Cardiac muscle cell (in vitro differentiated cells and primary cell): Measurements from ENCODE around the gene PI4KB. TPM values are rescaled to one million over a fixed set of nuclear protein-coding genes. Genes with fewer than 3 reads are reported as not detected.
A peak's percentile ranks its signal among the peaks of the same experiment; 100 is the strongest.
"Not testable (repeated sequence)": the region's sequence is repeated elsewhere in the genome, so short reads cannot be mapped to it uniquely, and the experiment has no call there.

Experiments
- DNase-seq, 2 donors: peaks; one replicate each; pipeline versions ENCODE4 v3.0.0 to v3.0.0-alpha.2; 2010 to 2017; ENCODE audit warnings: low read depth in 1 of 2, low spot score in 1 of 2
- H3K27ac ChIP-seq: fragments of 200-600 bp; sonication (generic); 2 replicates; pipeline ENCODE4 v1.5.1; 2016
- H3K27me3 ChIP-seq: fragments of 200-600 bp; sonication (generic); 2 replicates; pipeline ENCODE4 v1.6.0; 2016; ENCODE audit warnings: control low read depth
- H3K36me3 ChIP-seq: fragments of 200-600 bp; sonication (generic); 2 replicates; pipeline ENCODE4 v1.5.1; 2016; ENCODE audit warnings: control low read depth
- H3K4me1 ChIP-seq: fragments of 200-600 bp; sonication (generic); 2 replicates; pipeline ENCODE4 v1.8.1; 2017; ENCODE audit warnings: low read depth, mild to moderate bottlenecking, mixed run types
- H3K4me3 ChIP-seq: fragments of 200-600 bp; sonication (generic); 2 replicates; pipeline ENCODE4 v1.5.1; 2016; ENCODE audit warnings: mild to moderate bottlenecking
- H3K9me3 ChIP-seq: fragments of 200-600 bp; sonication (generic); 2 replicates; pipeline ENCODE4 v1.5.1; 2017; ENCODE audit warnings: low read depth, mild to moderate bottlenecking, control low read depth
- polyA plus RNA-seq: library from polyadenylated mRNA; unstranded; fragments of >200 nt; fragmentation: Nextera tagmentation; extraction: Ambion mirVana; gene quantifications from 2 replicates; pipeline ENCODE4 v1.2.1, GENCODE V29; 2016
- total RNA-seq: library from RNA; depleted of rRNA; stranded (reverse); fragments of >200 nt; gene quantifications from 2 replicates; pipeline ENCODE4 v1.2.3, GENCODE V29; 2016
- TF ChIP-seq, protein P1 (sequence below): IDR thresholded peaks from 2 replicates; pipeline ENCODE4 v1.5.1; 2012; ENCODE audit warnings: low read depth, mild to moderate bottlenecking, low read length

PI4KB gene
- total and polyA plus RNA-seq, 2 experiments from 2014 or later = 46.0 to 53.5 TPM

DNA sequence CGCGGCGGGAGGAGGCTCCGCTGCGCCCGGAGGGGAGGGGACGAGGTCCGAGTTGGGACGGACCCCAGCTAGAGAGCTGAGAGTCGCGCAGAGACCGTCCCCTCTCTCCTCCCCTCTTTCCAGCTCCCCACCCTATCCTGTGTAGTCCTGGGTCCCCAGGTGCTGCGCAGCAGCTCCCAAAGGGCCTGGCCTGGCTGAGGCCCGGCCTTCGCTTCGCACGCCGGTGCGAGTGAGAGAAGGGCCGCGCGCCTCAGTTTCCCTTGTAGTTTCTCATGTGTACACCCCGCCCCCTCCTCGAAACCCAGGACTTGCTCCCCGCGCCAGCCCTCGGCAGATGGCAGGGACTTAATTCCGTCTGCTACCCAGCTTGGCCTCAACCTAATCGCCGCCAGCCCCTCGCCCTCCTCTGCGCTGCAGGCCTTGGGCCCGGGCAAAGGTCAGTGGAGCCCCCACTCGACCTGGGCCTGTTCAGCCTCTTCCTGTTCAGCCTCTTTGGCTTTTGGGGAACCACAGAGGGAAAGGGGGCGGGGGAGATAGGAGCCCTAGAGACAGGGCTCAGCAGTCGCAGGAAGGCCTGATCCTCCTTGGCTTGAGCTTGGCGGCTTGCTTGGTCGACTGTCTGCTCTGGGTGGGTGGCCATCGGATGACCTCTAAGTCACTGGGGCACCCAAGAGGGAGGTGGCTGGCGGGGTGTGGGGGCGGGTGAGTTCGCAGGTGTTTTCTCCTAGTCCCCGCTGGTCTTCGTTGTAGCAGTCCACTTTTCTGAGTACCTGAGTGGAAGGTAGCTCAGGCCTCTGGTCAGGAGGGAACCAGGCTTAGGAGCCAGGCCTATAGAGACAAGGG, 44.1 kb downstream of the PI4KB start:
- Histone ChIP-seq H3K4me1 (peaks cover 10% of the 10 kb centered on the region), H3K4me3 (peak overlapping the region; percentile 82), H3K27ac (peak overlapping the region; percentile 88), H3K9me3 (no peaks in the 10 kb centered on the region), H3K36me3 (peaks cover 8% of the 10 kb centered on the region), H3K27me3 (no peaks in the 10 kb centered on the region)
- peak; percentile 15 to 58 for DNase-seq
- TF ChIP-seq, protein P1, sequence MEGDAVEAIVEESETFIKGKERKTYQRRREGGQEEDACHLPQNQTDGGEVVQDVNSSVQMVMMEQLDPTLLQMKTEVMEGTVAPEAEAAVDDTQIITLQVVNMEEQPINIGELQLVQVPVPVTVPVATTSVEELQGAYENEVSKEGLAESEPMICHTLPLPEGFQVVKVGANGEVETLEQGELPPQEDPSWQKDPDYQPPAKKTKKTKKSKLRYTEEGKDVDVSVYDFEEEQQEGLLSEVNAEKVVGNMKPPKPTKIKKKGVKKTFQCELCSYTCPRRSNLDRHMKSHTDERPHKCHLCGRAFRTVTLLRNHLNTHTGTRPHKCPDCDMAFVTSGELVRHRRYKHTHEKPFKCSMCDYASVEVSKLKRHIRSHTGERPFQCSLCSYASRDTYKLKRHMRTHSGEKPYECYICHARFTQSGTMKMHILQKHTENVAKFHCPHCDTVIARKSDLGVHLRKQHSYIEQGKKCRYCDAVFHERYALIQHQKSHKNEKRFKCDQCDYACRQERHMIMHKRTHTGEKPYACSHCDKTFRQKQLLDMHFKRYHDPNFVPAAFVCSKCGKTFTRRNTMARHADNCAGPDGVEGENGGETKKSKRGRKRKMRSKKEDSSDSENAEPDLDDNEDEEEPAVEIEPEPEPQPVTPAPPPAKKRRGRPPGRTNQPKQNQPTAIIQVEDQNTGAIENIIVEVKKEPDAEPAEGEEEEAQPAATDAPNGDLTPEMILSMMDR = no peak

DNA sequence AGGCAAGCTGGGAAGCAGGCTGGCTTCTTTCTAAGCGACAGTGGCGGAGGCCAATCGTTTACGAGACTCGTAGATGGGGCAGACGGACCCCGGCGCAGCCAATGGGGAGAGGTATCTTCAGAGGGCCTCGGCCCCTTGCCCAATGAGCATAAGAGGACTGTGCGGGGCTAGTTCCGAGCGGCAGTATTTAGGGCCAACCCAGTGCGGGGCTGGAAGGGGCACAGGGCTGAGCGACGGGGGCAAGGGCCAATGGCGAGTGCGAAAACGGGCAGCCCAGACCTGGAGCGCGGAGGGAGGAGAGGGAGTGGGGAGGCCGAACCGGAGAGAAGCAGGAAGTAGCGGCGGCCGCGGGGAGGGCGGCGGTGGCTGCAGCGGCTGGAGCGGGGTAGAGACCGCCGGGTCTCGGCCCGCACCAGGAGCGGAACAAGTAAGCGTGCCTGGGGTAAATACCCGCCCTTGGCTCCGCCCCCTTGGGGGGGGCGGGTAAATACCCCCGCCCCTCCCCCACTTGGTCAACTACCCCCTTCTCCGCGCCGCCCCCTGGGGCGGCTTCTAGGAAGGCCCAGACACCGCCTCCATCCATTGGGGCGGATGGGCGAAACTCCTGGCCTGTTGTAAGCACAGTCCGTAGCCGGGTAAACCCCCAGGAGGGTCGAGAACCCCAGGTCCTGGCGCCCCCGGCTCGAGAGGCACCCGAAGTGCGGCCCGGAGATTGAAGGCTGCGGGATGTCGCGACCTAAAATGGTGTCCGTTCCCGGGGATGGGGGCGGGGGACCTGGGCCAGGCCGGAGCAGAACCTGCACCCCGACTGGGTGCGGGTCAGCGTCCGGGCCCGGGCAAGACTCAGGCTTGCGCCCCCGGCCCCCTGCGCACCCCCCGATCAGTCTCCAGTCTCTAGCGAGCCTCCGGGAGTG, 45.0 kb downstream of the PI4KB start, which contains the start of gene ZNF687:
TSS of gene ZNF687 (plus strand) at position 331 of the 914 bp plus-strand sequence. CDS start 3,993 bp downstream, outside the sequence.
- H3K27ac ChIP-seq = peak within 1 kb of the TSS; percentile 98
- H3K36me3 ChIP-seq = peaks cover 8% of the 10 kb centered on the region
- TF ChIP-seq, protein P1 = no peak
- H3K4me1 ChIP-seq = peaks cover 10% of the 10 kb centered on the region
- DNase-seq = peak; percentile 100
- no peaks in the 10 kb centered on the region for H3K9me3 ChIP-seq
- H3K4me3 ChIP-seq = peak within 1 kb of the TSS; percentile 82
- no peaks in the 10 kb centered on the region for H3K27me3 ChIP-seq

DNA sequence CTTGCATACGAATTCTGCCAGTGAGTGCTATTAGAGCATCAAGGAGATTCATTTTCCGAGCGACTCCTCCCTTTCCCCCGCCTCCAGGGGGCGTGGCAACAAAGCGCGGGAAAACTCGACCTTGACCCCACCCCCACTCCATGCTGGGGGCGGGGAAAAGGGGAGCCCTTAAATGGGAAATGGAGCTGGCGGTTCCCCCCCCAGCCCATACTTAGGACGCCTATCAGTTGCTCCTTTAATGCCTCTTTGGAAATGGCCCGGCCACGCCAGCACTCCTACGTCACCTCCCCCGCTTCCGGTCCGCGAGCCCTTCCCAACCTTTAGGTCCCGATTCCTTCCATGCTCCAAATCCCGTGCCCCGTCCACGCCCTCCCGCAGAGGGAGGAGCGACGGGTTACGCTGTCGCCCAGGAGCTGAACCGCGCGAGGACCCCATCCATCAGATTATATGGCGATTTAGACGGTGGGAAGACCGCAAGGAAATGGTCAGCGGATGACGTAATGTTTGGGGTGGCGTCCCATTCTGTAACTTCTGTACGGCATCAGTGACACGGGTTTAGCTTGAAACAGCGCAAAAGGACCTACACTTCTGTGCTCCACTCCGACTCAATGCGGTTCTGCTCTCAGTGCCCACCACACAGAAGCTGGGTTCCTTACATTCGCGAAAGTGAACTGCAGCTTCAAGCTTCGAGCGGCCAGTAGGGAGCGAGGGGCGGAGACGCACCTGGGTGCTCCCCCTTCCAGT, 45.8 kb downstream of the PI4KB start:
- peaks cover 10% of the 10 kb centered on the region for H3K4me1 ChIP-seq
- peaks cover 5% of the 10 kb centered on the region for H3K36me3 ChIP-seq
- no peaks in the 10 kb centered on the region for H3K27me3 ChIP-seq
- H3K4me3 ChIP-seq = peak overlapping the region; percentile 69
- H3K9me3 ChIP-seq = no peaks in the 10 kb centered on the region
- TF ChIP-seq, protein P1 = no peak
- peak; percentile 96 to 99 for DNase-seq
- peak overlapping the region; percentile 98 for H3K27ac ChIP-seq

DNA sequence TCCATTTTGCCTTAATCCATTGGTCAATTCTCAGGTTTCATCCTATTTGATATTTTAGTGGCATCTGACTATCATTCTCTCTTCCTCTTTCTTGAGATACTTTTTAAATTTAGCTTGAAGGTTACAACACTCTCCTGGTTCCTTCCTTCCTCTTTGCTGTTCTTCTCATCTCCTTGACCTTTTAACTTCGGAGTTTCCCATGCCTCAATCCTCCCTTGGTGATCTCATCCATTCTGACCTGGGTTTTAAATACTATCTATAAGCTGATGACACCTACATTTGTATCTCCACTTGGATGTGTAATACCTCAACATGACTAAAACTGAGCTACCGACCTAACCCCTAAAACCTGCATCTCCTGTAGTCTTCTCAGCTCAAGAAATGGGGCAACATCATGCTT, 50.0 kb downstream of the PI4KB start:
- Histone ChIP-seq H3K9me3 (no peaks in the 10 kb centered on the region), H3K27me3 (no peaks in the 10 kb centered on the region), H3K4me1 (no peaks in the 10 kb centered on the region), H3K4me3 (no peak overlapping the region), H3K27ac (no peak overlapping the region), H3K36me3 (no peaks in the 10 kb centered on the region)
- TF ChIP-seq, protein P1 = no peak
- no peak for DNase-seq

DNA sequence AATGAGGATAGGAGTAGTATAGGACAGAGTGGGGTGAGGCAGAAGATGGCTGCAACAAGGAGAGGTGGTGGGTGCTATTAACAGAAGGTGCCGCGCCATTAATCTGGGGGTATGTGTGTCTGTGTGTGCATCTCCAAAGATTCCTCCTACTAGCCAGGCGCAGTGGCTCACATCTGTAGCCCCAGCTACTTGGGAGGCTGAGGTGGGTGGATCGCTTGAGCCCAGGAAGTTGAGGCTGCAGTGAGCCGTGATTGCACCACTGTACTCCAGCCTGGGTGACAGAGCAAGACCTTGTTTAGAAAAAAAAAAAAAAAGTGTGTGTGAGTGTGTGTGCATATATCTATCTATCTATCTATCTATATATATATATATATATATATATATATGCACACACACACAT, 51.9 kb downstream of the PI4KB start:
- not testable (repeated sequence) for H3K27me3 ChIP-seq, H3K27ac ChIP-seq, H3K9me3 ChIP-seq, H3K4me1 ChIP-seq, H3K36me3 ChIP-seq, DNase-seq, H3K4me3 ChIP-seq
